Esophagus squamous epithelium (tissue), 4 donors: ENCODE measurements around the gene DKK3.

Experiments
- POLR2A ChIP-seq, 4 donors: fragments of 450-650 bp; IDR thresholded peaks; one replicate each; pipeline ENCODE4 v1.6.1; 2017; ENCODE audit warnings: antibody characterized with exemption in 4 of 4, mild to moderate bottlenecking in 4 of 4, moderate library complexity in 3 of 4
- TF ChIP-seq, protein P1 (sequence below), 6 experiments: fragments of 450-650 bp in 4 of 6; fragments of 200-600 bp in 2 of 6; sonication (generic) in 2 of 6; IDR thresholded peaks; one replicate each; pipeline ENCODE4 v1.5.1; 2016 to 2019; ENCODE audit warnings: antibody characterized with exemption in 6 of 6, mild to moderate bottlenecking in 4 of 6, moderate library complexity in 4 of 6

DNA sequence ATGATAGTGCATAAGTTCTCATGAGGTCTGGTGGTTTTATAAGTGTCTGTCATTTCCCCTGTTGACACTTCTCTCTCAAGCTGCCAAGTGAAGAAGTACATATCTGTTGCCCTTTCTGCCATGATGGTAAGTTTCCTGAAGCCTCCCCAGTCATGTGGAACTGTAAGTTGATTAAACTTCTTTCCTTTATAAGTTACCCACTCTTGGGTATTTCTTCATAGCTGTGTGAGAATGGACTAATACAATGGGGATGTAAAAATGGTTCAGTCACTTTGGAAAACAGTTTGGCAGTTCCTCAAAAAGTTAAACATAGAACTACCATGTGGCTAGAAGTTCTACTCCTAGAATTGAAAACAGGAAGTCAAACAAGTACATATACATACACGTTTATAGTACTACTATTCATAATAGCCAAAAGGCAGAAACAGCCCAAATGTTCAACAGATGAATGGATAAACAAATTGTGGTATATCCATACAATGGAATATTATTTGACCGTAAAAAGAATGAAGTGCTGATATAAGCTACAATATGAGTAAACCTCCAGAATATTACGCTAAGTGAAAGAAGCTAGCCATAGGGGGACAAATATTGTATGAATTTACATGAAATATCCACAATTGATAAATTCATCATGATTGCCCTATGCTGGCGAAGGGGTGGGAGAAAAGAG lies 16.0 kb upstream of the DKK3 start:
- TF ChIP-seq, protein P1, sequence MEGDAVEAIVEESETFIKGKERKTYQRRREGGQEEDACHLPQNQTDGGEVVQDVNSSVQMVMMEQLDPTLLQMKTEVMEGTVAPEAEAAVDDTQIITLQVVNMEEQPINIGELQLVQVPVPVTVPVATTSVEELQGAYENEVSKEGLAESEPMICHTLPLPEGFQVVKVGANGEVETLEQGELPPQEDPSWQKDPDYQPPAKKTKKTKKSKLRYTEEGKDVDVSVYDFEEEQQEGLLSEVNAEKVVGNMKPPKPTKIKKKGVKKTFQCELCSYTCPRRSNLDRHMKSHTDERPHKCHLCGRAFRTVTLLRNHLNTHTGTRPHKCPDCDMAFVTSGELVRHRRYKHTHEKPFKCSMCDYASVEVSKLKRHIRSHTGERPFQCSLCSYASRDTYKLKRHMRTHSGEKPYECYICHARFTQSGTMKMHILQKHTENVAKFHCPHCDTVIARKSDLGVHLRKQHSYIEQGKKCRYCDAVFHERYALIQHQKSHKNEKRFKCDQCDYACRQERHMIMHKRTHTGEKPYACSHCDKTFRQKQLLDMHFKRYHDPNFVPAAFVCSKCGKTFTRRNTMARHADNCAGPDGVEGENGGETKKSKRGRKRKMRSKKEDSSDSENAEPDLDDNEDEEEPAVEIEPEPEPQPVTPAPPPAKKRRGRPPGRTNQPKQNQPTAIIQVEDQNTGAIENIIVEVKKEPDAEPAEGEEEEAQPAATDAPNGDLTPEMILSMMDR (IDR thresholded peaks at IDR 0.05) = no peak
- TF ChIP-seq POLR2A (IDR thresholded peaks at IDR 0.05) = no peak
